Stomach smooth muscle (tissue), 2 donors: ENCODE data around the gene MKKS.
"Not testable (repeated sequence)": the region's sequence is repeated elsewhere in the genome, so short reads cannot be mapped to it uniquely, and the experiment has no call there.

Experiments
- H3K27ac ChIP-seq: one replicate; pipeline ENCODE4 v1.7.0; 2013; ENCODE audit warnings: mild to moderate bottlenecking, low read length, inconsistent platforms
- H3K27me3 ChIP-seq, 2 donors: one replicate each; pipeline ENCODE4 v1.7.0; 2013; ENCODE audit warnings: low read length in 2 of 2; ENCODE audit not compliant: insufficient read depth in 2 of 2, control insufficient read depth in 1 of 2
- H3K36me3 ChIP-seq, 2 donors: one replicate each; pipeline ENCODE4 v1.7.0; 2013; ENCODE audit warnings: low read length in 2 of 2; ENCODE audit not compliant: control insufficient read depth in 2 of 2, insufficient read depth in 2 of 2
- H3K4me1 ChIP-seq: one replicate; pipeline ENCODE4 v1.7.0; 2013; ENCODE audit warnings: low read length; ENCODE audit not compliant: control insufficient read depth, insufficient read depth
- H3K4me3 ChIP-seq, 2 donors: one replicate each; pipeline ENCODE4 v1.7.0; 2013; ENCODE audit warnings: low read length in 2 of 2
- H3K9ac ChIP-seq, 2 donors: one replicate each; pipeline ENCODE4 v1.7.0; 2013; ENCODE audit warnings: low read length in 2 of 2, mild to moderate bottlenecking in 1 of 2
- H3K9me3 ChIP-seq, 2 donors: one replicate each; pipeline ENCODE4 v1.7.0; 2013; ENCODE audit warnings: low read length in 2 of 2; ENCODE audit not compliant: control insufficient read depth in 2 of 2
- donor health status: healthy.
- donor health status: Pancreatic carcinoma.

Gene MKKS

GRCh38 chr20:10432079-10432478 is 1.9 kb downstream of the MKKS start:
- H3K36me3 ChIP-seq, result no peaks in the 10 kb centered on the region
- H3K27me3 ChIP-seq, result no peaks in the 10 kb centered on the region
- no peak overlapping the region for H3K9ac ChIP-seq
- peaks cover 18% of the 10 kb centered on the region for H3K4me1 ChIP-seq
- no peak overlapping the region for H3K27ac ChIP-seq
- H3K4me3 ChIP-seq, result no peak overlapping the region
- H3K9me3 ChIP-seq, result no peaks in the 10 kb centered on the region

GRCh38 chr20:10430704-10431103 is 3.3 kb downstream of the MKKS start:
- no peaks in the 10 kb centered on the region for H3K27me3 ChIP-seq
- no peak overlapping the region for H3K4me3 ChIP-seq
- H3K36me3 ChIP-seq, result no peaks in the 10 kb centered on the region
- H3K27ac ChIP-seq, result no peak overlapping the region
- H3K4me1 ChIP-seq, result peaks cover 21% of the 10 kb centered on the region
- no peak overlapping the region for H3K9ac ChIP-seq
- no peaks in the 10 kb centered on the region for H3K9me3 ChIP-seq

GRCh38 chr20:10430000-10430466 is 4.0 kb downstream of the MKKS start:
- Histone ChIP-seq H3K27me3 (no peaks in the 10 kb centered on the region), H3K4me1 (peaks cover 17% of the 10 kb centered on the region), H3K27ac (no peak overlapping the region), H3K9ac (no peak overlapping the region), H3K9me3 (no peaks in the 10 kb centered on the region), H3K36me3 (no peaks in the 10 kb centered on the region), H3K4me3 (no peak overlapping the region)

GRCh38 chr20:10429443-10429981 is 4.5 kb downstream of the MKKS start:
- H3K4me3 ChIP-seq, result no peak overlapping the region
- H3K27me3 ChIP-seq, result no peaks in the 10 kb centered on the region
- H3K27ac ChIP-seq, result no peak overlapping the region
- H3K36me3 ChIP-seq, result no peaks in the 10 kb centered on the region
- no peak overlapping the region for H3K9ac ChIP-seq
- H3K4me1 ChIP-seq, result peaks cover 17% of the 10 kb centered on the region
- no peaks in the 10 kb centered on the region for H3K9me3 ChIP-seq

- H3K27ac ChIP-seq, result no peak overlapping the region
- H3K4me1 ChIP-seq, result peaks cover 13% of the 10 kb centered on the region
- no peak overlapping the region for H3K9ac ChIP-seq
- H3K36me3 ChIP-seq, result no peaks in the 10 kb centered on the region
- no peaks in the 10 kb centered on the region for H3K27me3 ChIP-seq
- no peak overlapping the region for H3K4me3 ChIP-seq
- H3K9me3 ChIP-seq, result no peaks in the 10 kb centered on the region
Measured at GRCh38 chr20:10428008-10428407, 6.0 kb downstream of the MKKS start.

- no peak overlapping the region for H3K27ac ChIP-seq
- H3K27me3 ChIP-seq, result no peaks in the 10 kb centered on the region
- peaks cover 9% of the 10 kb centered on the region for H3K4me1 ChIP-seq
Measured at GRCh38 chr20:10427060-10427692, 6.8 kb downstream of the MKKS start.

GRCh38 chr20:10423735-10424134 is 10.3 kb downstream of the MKKS start:
- peaks cover 3% of the 10 kb centered on the region for H3K4me1 ChIP-seq
- peaks cover 3% of the 10 kb centered on the region in 2 donors for H3K36me3 ChIP-seq
- no peak overlapping the region for H3K9ac ChIP-seq
- no peak overlapping the region for H3K27ac ChIP-seq
- no peaks in the 10 kb centered on the region for H3K9me3 ChIP-seq
- no peaks in the 10 kb centered on the region for H3K27me3 ChIP-seq
- no peak overlapping the region for H3K4me3 ChIP-seq

More at GRCh38 chr20:10427060-10427692, 6.8 kb downstream of the MKKS start:
- Histone ChIP-seq H3K9ac (no peak overlapping the region), H3K36me3 (no peaks in the 10 kb centered on the region), H3K9me3 (no peaks in the 10 kb centered on the region), H3K4me3 (no peak overlapping the region)

GRCh38 chr20:10419550-10420133 is 14.4 kb downstream of the MKKS start:
- no peak overlapping the region for H3K4me3 ChIP-seq

GRCh38 chr20:10417218-10417617 is 16.8 kb downstream of the MKKS start:
- H3K27ac ChIP-seq, H3K9ac ChIP-seq, H3K9me3 ChIP-seq, H3K4me1 ChIP-seq, H3K4me3 ChIP-seq, H3K27me3 ChIP-seq: not testable (repeated sequence)
- H3K36me3 ChIP-seq, result peaks cover 10 to 13% of the 10 kb centered on the region in 2 donors

More at GRCh38 chr20:10419550-10420133, 14.4 kb downstream of the MKKS start:
- Histone ChIP-seq H3K27me3 (no peaks in the 10 kb centered on the region), H3K9ac (no peak overlapping the region), H3K36me3 (peaks cover 3 to 7% of the 10 kb centered on the region in 2 donors), H3K27ac (no peak overlapping the region), H3K9me3 (no peaks in the 10 kb centered on the region), H3K4me1 (no peaks in the 10 kb centered on the region)

- H3K27ac ChIP-seq, result no peak overlapping the region
- H3K9me3 ChIP-seq, result no peaks in the 10 kb centered on the region
- H3K4me1 ChIP-seq, result no peaks in the 10 kb centered on the region
- H3K36me3 ChIP-seq, result peaks cover 10 to 13% of the 10 kb centered on the region in 2 donors
- H3K27me3 ChIP-seq, result no peaks in the 10 kb centered on the region
- no peak overlapping the region for H3K9ac ChIP-seq
- H3K4me3 ChIP-seq, result no peak overlapping the region
Measured at GRCh38 chr20:10415013-10415650, 18.9 kb downstream of the MKKS start.
